GM10847 (cell line): ENCODE data around the gene RAD51B.

Experiments used
- POLR2A ChIP-seq: IDR thresholded peaks from 2 replicates; pipeline ENCODE4 v1.6.1; 2011; ENCODE audit not compliant: insufficient read length; ENCODE audit errors: extremely low read depth

RAD51B gene

GRCh38 chr14:68651652-68652432, 832.3 kb downstream of the RAD51B start:
- TF ChIP-seq POLR2A, result no peak

- TF ChIP-seq POLR2A, result no peak
Observed at GRCh38 chr14:68652433-68652690, 832.8 kb downstream of the RAD51B start.

- no peak for TF ChIP-seq POLR2A
Observed at GRCh38 chr14:68653108-68653507, 833.5 kb downstream of the RAD51B start.

GRCh38 chr14:68653804-68654203, 834.2 kb downstream of the RAD51B start:
- TF ChIP-seq POLR2A, result no peak

GRCh38 chr14:68654471-68654941, 834.9 kb downstream of the RAD51B start:
- no peak for TF ChIP-seq POLR2A

- TF ChIP-seq POLR2A, result no peak
Observed at GRCh38 chr14:68655021-68655831, 835.6 kb downstream of the RAD51B start.

GRCh38 chr14:68655911-68656316, 836.3 kb downstream of the RAD51B start:
- TF ChIP-seq POLR2A, result no peak

- TF ChIP-seq POLR2A, result no peak
Observed at GRCh38 chr14:68656452-68656851, 836.9 kb downstream of the RAD51B start.

GRCh38 chr14:68657300-68658028, 837.9 kb downstream of the RAD51B start:
- no peak for TF ChIP-seq POLR2A

GRCh38 chr14:68658029-68658509, 838.5 kb downstream of the RAD51B start:
- TF ChIP-seq POLR2A, result no peak

- no peak for TF ChIP-seq POLR2A
Observed at GRCh38 chr14:68658943-68659931, 839.7 kb downstream of the RAD51B start.

GRCh38 chr14:68660495-68660894, 840.9 kb downstream of the RAD51B start:
- TF ChIP-seq POLR2A, result no peak

GRCh38 chr14:68661226-68662225, 841.9 kb downstream of the RAD51B start:
- TF ChIP-seq POLR2A, result no peak

- TF ChIP-seq POLR2A, result no peak
Observed at GRCh38 chr14:68662392-68662791, 842.8 kb downstream of the RAD51B start.
